HG03108 (cell line): ENCODE results near the gene CEBPG.

ENCODE experiments used
- ATAC-seq: cut with Tn5 transposase; IDR thresholded peaks from one replicate; pipeline ENCODE4 v1.9.1; 2021; ENCODE audit warnings: moderate library complexity; ENCODE audit not compliant: unreplicated experiment

The CEBPG gene

DNA sequence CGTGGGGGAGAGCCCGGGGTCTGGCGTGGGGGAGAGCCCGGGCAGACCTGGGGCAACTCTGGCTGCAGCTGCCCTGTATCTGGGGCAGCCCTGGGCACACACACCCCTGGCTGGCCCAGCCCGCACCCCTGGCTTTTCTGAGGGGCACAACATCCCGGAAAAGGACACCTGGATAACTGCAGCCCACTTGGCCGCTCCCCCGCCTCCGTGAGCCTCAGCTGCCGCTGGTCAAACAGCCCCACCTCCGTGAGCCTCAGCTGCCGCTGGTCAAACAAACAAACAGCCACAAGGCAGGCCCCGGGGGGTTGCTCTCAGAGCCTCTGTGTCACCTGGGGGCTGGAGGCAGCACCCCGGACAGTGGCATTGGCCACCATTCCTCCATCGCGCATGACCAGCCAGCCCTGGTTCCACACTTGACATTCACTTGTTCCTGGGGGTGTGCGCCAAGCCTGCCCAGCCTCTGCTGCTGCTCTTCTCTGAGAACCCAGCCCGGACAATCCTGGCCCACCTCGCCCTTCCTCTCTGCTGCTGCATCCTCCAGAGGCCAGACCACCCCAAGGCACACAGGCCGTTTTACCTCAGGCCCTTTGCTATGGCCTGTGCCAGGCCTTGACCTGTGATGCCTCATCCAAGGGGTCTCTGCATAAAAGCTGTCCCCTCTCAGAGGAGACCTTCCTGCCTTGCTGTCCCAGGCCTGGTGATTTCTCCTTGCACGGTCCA lies 19.9 kb downstream of the CEBPG start:
- ATAC-seq = no peak

DNA sequence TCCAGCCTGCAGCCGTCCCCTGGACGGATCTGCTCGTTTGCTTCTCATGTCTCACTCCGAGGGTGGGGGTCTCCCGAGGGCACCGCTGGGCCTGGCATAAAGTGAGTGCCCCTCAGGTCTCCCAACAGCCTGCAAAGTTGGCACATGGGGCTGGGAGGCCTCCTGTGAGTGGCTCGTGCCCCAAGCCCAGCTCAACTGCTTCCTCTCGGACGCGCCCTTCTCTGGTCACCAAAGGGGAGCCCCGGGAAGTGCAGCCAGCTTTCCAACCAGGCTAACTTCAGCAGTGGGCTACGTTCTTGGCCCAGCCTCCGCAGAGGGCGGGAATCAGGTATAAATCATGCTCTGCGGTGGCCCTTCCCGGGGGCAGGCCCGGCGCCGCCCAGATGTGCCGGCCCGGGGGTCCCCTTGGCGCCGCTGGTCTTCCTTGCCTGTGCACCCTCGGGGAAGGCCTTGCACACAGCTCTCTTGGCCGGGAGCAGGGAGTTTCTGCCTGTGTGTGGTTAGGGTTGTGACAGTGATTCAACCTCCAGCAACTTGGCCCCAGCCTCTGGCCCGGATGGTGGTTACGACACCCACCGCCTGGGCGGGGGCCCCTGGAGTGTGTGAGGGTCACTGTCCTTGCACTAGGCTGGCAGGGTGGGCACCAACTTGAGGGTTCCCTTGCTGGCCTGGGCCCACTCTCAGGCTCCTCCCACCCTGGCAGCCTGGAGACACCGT lies 20.7 kb downstream of the CEBPG start:
- no peak for ATAC-seq

DNA sequence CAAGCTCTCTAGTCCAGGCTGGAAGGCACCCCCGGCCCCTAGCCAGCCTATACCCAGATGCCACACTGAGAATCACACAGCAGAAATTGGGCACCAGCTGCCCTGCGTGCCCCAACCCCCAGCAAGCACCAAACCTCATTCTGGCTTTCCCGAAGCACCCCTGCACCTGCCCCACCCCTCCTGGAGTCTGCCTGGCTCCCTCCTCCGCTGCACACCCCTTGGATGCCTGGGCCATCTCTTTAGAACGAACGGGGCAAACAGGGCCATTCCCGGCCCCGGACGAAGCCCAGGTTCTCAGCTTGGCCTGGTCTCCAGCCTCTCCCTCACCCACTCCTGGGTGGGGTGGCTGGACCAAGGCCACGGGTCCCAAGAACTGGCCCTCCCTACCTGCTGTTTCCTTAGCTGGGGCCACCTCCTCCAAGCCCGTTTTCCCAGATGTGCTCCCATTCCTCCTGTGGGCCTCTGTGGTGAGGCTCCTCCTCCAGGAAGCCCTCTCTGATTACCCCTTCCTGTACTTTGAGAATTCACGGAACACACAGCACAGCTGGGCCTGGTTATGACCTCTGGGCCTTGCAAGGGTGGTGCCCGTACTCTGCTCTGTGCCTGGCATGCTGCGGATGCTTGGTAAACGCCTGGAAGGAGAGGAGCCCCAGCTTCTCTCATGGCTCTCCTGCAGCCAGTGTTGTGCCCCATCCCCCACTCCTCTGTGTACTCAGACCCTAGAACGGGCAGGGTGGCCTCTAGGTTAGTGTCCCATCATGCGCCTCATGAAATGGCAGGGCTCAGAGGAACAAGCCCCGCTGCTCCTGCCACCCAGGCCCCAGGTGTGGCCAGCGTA lies 21.4 kb downstream of the CEBPG start:
- ATAC-seq = no peak

DNA sequence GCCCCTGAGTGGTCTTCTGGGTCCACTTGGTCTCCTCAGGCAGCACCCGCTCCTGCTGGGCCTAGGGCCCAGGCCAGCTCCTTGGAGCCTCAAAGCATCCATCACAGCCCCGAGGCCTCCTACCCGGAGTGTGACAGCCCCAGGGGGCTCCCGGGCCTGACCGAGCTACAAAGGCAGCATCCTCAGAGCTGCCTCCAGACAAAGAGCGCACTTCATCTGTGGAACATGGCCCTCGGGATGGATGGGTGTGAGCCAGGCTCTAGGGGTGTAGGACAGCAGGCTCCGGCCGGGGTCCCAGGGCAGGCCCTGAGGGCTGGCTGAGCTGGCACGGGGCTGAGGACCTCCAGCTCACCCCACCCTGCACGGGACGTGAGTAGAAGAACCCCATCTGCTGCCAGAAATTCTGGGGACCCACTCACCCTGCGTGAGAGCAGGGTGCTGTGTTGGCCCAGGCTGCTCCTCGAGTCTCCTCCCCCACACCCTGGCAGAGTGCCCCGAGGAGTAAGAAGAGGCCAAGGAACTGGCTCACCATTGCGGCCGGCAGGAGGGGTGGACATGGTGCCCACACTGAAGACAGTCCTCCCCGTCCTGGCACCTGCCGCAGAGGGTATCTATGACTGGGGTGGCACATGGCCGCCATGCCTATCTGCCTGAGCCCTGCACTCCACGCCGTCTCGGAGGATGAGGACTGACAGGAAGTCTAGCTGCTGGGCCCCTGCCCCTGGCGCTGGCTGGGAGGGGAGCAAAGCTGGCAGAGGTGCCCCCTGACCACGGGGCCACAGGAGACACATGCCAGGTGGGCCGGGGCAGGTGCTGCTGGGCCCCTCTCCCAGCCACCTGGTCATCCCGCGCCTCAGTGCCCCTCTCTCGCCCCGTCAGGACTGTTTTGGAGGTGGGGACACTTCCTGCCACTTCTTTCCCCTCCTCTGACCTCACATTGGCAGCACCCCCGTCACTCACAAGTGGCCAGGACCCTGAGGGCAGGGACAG lies 22.3 kb downstream of the CEBPG start:
- no peak for ATAC-seq

DNA sequence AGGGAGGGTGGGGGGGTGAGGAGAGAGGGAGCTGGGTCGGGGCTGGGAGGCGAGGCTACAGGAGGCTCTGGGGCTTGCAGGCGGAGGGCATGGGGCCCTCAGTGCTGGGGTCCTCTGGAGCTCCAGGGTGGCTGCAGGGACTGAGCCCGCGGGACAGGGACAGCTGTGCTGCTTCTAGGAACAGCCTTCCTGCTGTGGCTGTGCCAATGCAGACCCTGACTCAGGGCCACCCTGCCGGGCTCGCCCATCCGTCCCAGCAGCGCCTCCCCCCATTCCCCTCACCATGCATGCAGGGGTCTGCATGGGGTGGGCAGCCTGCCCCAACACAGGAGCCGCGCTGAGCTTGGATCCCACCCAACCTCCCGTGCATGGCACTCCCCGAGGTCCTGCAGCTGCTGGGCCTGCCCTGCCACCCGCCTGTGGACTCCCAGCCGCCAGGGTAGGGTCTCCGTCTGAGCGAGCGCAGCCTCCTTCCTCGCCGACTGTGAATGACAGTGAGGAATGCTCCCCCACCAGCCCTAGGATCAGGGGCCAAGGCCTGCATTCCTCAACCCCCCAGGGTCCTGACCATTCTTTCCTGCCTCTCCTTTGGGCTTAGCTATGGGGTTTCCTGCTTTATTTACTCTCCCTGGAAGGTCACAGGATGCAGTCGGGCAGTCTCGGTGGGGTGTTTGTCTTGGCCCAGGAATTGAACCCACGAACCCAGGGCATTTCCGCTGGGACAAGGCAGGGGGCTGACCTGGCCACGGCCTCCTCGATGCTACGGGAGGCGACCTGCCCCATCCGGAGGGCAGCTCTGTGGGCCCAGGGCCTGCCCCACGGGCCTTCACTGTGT lies 23.4 kb downstream of the CEBPG start:
- no peak for ATAC-seq

DNA sequence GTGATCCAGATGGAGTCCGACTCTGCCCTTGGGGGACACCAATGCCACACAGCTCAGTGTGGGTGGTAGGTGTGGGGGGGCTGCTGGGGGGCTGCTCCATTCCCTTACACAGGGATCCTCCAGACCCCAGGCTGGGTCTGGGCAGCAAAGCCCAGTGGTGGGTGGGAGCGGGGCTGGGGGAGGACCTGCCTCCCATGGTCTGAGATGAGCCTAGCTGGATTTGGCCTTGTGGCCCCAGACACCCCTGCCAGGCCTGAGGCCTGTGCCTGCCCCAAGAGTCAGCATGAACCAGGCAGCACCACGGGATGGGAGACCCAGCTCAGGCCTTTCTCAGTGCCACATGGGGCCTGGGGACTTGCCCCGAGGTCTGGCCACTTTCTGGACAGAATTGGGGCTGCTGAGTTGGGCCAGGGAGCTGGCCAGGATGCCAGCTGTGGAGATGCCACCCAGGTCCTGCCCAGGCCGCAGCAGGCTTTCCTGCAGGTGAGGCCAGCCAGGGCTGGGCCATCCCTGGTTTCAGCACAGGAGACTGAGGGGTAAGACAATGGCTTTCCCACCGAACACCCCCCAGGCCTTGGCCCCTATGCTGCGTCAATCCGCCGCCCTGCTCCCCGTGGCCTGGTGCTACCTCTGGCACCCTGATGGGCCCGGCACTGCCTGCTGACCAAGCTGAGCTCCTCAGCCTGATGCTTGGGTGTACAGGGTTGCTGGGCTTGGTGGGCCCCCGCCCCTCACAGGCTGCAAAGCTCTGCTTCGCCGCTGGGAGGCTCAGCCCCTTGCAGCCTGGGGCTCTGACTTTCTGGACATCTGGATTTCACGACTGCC lies 24.2 kb downstream of the CEBPG start:
- ATAC-seq = no peak

DNA sequence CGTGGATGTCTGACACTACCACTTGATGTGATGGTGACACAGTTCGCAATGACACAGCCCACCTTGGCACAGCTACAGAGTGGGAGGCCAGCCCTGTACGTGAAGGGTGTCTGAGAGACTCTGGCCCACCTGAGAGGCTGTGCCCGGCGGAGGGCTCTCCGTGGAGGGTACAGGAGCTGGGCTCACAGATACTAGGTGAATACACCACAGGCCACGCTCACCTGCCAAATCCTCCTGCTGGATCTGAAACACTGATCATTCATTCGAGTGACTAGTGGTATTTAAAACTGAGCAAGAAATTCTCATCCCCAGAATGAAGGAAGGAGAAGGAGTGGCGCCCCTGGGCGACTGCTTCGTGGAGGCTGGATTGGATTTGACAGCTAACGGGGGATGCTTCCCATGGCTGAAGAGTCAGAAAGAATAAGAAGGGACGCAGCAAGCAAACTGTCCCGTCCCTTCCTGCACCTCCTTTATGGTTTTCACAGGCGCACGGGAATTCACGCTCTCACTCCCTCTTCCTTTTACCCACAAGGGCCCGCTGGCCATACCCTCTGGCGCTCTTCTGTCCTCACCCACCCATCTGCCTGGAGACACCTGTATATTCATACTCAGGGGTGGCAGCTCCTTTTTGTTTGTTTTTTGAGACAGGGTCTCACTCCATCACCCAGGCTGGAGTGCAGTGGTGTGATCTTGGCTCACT lies 25.0 kb downstream of the CEBPG start:
- ATAC-seq = no peak

DNA sequence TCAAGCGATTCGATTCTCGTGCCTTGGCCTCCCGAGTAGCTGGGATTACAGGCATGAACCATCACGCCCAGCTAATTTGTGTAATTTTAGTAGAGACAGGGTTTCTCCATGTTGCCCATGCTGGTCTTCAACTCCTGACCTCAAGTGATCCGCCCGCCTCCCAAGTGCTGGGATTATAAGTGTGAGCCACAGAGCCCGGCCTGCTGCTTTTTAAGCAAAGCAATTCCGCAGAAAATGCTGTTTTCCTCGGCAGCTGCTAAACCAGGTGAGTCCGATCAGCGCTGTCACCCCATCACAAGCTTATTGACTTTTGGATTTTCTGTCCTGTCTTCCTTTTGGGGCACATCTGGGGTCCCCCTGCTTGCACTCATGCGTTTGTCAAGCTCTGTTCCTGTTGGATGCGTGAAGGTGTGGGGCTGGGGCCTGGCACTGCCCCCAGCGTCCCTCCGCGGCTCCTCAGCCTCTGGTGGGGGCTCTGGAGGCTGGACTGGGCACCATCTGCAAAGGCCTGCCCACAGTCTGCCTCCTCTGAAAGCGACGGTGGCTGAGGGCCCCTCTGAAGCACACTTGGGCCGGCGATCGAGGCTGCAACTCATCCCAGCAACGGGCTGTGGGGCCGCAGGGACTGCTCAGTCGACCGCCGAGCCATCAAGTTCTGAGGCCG lies 25.7 kb downstream of the CEBPG start:
- no peak for ATAC-seq

DNA sequence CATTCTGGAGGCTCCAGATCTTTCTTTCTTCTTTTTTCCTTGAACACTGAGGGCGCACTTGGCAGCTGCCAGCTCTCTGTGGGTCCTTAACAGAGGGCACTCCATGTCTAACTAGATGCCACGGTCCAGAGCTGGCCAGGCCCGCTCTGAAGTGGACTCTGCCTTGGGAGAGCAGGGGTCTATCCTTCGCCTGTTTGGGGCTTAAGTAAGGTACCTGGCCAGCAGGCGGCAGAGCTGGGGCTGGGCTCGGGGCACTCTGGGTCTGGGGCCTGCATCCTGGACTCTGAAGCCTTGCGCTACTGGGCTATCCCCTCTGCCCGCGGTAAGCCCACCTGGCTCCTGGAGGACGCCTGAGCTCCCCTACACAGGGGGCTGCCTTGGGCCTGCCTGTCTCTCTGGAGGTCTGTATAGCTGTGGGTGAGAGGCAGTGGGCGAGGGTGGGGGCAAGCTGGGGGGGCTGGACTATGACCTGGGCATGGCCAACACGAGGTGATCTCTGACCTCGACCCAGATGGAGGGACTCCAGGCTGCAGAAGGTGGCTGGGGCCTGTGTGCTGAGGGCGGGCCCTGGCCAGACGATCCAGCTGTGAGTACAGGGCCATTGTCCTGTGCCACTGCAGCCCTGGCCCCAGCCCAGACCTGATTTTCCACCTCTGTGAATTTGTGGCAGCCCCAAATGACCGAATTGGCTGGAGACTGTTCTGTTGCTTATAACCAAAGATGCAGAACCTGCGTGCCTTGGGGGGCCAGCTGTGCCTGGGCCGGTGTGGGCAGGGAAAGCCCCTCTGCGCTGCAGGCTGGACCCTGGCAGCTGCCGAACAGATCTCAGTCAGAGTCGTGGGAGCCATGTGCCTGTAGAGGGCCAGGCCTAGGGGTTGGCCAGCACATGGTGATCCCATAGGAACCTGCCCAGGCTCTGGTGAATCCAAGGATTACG lies 26.5 kb downstream of the CEBPG start:
- no peak for ATAC-seq

DNA sequence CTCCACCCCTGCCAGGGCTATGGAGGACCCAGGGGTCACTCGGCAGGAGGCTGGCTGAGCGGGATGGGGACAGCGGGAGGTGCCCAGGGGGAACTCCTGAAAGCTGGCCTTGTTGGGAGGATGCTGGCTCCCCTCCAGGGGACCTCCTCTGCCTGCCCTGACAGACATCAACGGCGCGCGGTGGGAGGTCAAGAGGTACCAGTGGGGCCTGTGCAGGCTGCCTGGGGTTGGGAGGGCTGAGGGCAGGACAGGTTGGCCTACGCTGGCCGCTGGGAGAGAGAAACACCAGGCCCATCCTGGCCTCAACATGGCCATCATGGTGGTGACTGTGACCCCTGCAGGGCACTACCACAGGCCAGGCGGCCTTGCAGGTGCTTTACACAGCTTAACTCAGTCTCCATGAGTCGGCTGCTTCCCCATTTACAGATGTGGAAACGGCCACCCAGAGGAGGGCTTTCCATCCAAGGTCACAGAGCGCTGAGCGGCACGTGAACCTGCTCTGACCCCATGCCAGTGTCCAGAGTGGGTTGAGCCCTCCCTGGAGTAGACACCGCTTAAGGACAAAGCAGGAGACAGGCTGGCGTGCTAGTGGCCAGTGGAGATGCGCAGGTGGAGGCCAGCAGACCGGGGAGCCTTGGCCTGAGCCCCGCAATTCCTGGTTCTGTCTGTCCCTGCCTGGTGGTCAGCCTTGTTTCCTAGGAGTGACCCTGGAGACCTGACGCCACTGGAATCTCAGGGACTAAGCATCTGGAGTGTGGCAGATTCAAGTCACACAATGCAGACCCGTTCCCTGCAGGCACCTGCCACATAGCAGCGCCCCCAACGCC lies 27.6 kb downstream of the CEBPG start:
- ATAC-seq = no peak

DNA sequence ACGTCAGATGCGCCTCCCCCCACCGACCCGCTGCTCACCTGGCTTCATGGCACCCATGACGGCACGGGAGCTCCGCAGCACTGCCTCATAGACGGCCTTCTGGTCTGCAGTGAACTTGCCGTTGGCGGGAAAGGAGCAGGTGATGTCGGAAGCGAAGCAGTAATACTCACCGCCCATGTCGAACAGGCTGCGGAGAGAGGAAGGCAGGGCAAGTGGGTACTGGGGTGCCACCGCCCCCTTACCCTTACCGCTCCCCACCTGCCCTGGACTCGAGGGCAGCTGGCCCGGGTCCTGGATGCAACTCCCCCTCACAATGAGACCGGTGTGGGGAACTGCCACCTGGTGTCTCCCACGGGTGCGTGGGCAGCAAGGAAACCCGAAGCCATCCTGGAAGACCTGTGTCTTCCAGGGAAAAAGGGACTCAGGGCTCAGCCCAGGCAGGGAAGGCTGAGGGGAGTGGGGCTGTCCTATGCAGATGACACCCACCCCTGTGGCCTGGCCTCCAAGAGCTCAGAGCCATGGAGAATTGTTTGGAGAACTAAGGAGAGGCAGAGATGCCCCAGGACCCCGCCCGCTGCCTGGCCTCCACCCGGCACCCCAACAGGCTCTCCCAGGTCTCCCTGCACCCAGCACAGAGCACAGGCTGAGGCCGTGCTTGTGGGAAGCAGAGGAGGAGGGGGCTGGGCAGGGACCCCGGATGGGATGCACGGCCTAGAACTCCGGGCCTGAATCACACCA lies 28.3 kb downstream of the CEBPG start:
- ATAC-seq = no peak

DNA sequence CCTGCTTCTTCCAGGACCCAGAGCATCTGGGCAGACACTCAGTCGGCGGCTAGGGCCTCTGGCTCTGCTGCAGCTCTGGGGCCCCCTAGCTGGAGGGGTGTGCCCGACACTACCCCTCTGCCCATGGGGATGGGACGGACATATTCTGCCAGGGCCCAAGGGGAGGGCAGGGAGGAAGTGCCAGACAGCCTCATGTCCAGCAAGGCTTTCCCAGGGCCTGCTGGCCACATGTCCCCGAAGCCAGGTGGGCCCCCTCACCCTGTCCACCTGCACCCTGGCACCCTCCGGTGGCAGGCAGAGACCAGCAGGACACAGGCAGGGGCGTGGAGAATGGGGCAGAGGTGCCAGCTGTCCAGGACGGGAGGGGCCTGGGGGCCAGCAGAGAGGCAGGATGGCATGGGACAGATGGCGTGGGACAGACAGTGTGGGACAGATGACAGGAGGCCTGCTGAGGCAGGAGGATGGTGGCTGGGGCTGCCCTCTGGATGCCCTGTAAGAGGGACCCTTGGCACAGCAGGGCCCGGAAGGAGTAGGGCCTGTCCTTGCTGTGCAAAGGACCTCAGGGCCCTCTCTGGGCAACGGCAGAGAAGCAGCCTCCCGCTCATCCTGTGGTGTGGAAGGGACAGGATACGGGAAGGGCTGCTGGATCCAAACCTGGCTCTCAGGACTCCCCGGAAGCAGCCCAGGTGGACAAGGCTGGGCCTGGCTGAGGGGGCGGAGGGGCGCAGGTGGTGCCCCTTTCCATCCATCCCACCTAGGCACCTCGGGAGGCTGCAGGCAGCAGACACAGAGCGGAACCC lies 29.1 kb downstream of the CEBPG start:
- no peak for ATAC-seq

DNA sequence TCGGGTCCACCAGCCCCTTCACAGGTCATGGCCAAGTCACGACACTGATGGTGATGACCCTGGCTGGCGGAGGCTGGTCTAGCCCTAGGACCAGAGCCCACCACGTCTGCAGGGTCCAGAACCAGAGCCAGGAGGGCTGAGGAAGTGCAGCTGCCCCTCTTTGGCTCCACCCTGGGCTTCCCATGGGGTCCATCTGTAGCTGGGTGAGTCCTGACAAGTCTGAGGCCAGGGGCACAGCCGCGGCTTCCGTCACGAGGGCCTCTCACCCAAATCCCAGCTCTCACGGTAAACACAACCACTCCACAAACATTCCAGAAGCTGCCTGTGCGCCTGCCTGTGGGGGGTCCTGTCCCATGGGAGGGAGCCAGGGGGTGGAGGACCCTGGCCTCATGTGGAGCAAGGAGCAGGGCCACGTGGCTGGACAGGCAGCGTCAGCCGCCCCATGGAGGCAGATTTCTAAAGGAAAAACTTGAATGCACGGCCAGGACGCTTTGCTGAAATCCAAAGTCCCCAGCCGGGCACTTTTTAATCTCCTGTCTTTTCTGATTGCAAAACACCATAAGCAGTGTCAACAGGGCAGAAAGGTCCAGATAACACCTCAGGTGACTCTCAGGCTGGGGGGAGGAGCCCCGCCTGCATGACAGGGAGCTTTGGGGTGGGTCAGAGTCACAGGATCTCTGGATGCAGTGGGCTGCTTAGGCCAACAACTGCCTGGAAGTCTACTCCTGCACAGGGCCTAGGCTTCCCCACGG lies 29.9 kb downstream of the CEBPG start:
- ATAC-seq = no peak

DNA sequence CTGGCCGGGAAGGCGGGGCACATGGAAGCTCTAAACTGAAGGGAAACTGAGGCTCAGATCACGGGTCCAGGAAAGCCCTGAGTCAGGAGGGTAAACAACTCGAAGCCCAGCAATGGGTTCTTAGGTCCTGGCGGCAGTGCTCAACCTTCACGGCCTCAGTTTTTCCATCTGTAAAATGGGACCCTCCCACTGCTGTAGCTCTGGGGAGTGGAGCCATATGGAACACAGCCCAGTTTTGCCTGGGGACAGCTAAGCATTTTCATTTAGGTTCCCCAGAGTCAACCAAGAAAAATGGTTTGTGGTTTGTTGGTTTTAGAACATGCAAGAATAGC lies 30.4 kb downstream of the CEBPG start:
- no peak for ATAC-seq
